Effector memory CD4-positive, alpha-beta T cell (primary cell): Measurements from ENCODE around the gene INO80E.
A peak's percentile ranks its signal among the peaks of the same experiment; 100 is the strongest.

Source experiments
- DNase-seq, 3 donors: peaks; one replicate each; pipeline ENCODE4 v3.0.0-alpha.2; 2020
- H3K27ac ChIP-seq: 2 replicates; pipeline ENCODE4 v1.7.0; 2013; ENCODE audit warnings: mild to moderate bottlenecking, low read length, moderate library complexity; ENCODE audit not compliant: insufficient read depth, poor library complexity, severe bottlenecking
- H3K27me3 ChIP-seq: replicated peaks from 2 replicates; pipeline ENCODE4 v1.7.0; 2013; ENCODE audit warnings: mild to moderate bottlenecking, low read length; ENCODE audit not compliant: insufficient read depth, control insufficient read depth, poor library complexity, severe bottlenecking
- H3K36me3 ChIP-seq: 2 replicates; pipeline ENCODE4 v1.7.0; 2013; ENCODE audit warnings: mild to moderate bottlenecking, low read length, moderate library complexity; ENCODE audit not compliant: control insufficient read depth, insufficient read depth
- H3K4me1 ChIP-seq: 2 replicates; pipeline ENCODE4 v1.7.0; 2013; ENCODE audit warnings: low read length, mild to moderate bottlenecking; ENCODE audit not compliant: control insufficient read depth, insufficient read depth, poor library complexity, severe bottlenecking
- H3K4me3 ChIP-seq: 2 replicates; pipeline ENCODE4 v1.7.0; 2013; ENCODE audit warnings: low read length, low read depth, mild to moderate bottlenecking; ENCODE audit not compliant: insufficient read depth, poor library complexity, severe bottlenecking
- H3K9me3 ChIP-seq: 2 replicates; pipeline ENCODE4 v1.7.0; 2013; ENCODE audit warnings: mild to moderate bottlenecking, low read length, moderate library complexity; ENCODE audit not compliant: control insufficient read depth

Gene INO80E

GRCh38 chr16:29993191-29993902, 2.7 kb upstream of the INO80E start:
- H3K27me3 ChIP-seq, result no peaks in the 10 kb centered on the region
- H3K36me3 ChIP-seq, result peaks cover 47% of the 10 kb centered on the region
- no peak for DNase-seq
- no peak overlapping the region for H3K4me3 ChIP-seq
- no peak overlapping the region for H3K27ac ChIP-seq
- no peaks in the 10 kb centered on the region for H3K9me3 ChIP-seq
- H3K4me1 ChIP-seq, result peaks cover 17% of the 10 kb centered on the region

- Histone ChIP-seq H3K36me3 (peaks cover 42% of the 10 kb centered on the region), H3K27me3 (no peaks in the 10 kb centered on the region), H3K4me1 (peaks cover 17% of the 10 kb centered on the region), H3K4me3 (peak overlapping the region; percentile 96), H3K27ac (peak overlapping the region; percentile 99), H3K9me3 (no peaks in the 10 kb centered on the region)
- DNase-seq, result no peak
Measured at GRCh38 chr16:29993903-29994599, 2.0 kb upstream of the INO80E start.

DNA sequence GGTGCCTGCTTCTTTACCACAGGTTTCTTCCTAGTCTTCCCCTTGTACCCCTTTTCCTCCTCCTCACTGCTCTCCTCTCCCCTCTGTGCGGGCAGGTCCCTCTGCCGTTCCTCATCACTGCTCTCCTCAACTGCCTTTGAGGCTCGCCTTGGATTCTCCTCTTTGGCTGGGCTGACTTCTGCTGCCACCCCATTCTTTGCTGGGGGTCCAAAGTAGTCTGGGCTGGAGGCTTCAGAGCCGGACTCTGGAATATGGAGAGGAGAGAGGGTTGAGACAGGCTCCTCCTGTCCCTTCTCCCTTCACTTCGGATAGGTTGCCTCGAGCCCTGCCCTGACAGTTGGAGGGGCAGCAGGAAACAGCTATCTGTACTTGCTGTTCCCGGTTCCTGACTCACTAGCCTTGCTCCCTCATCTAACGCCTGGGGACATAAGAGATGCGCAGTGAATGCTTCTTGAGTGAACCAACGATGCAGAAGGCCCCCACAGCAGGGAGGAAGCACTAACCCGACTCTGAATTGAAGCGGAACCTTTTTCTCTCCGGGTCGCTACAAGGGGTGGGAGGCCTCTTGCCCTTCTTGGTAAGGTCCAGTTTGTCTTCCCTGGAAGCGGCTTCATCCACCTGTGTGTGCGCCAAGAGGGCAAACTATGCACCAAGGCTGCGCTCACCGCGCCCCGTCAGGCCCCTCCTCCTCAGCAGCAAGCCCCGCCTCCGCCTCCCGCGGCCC, 1.3 kb upstream of the INO80E start:
- peak in 1 of 3 donors; percentile 53 for DNase-seq
- Histone ChIP-seq H3K27ac (peak overlapping the region; percentile 99), H3K27me3 (no peaks in the 10 kb centered on the region), H3K4me1 (peaks cover 17% of the 10 kb centered on the region), H3K9me3 (no peaks in the 10 kb centered on the region), H3K4me3 (peak overlapping the region; percentile 96), H3K36me3 (peaks cover 38% of the 10 kb centered on the region)

GRCh38 chr16:29995324-29995910, 624 bp upstream of the INO80E start, which contains the start of gene HIRIP3:
TSS of gene HIRIP3 (minus strand) at chr16:29995617. CDS start at chr16:29995605, 12 bp downstream.
- Histone ChIP-seq H3K4me1 (peaks cover 17% of the 10 kb centered on the region), H3K27me3 (no peaks in the 10 kb centered on the region), H3K36me3 (peaks cover 40% of the 10 kb centered on the region), H3K27ac (peak within 1 kb of the TSS; percentile 99), H3K9me3 (no peaks in the 10 kb centered on the region), H3K4me3 (peak within 1 kb of the TSS; percentile 96)
- peak; percentile 74 to 84 (median 78) for DNase-seq

DNA sequence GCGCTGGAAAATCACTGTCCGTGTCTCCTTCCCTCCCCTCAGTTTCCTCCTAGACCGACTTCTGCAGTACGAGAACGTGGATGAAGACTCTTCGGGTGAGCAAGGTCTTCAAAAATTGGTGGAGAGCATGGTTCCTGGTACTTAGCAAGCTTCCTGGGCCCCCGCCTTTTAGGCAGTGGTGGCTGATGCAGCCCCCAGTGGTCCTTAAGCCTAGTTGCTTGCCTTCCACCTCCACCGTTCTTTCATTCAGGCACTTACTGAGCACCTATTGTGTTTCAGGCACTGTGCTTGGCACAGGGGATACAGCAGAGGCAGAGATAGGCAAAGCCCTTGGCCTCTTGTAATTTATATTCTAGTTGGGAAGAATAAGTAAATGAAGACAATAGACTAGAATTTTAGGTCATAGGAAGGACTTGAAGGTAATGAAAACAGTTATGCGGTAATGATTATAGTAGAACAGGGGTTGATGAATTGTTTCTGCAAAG, 767 bp downstream of the INO80E start:
- Histone ChIP-seq H3K27me3 (no peaks in the 10 kb centered on the region), H3K4me1 (peaks cover 17% of the 10 kb centered on the region), H3K27ac (peak overlapping the region; percentile 99), H3K9me3 (no peaks in the 10 kb centered on the region), H3K36me3 (peaks cover 32% of the 10 kb centered on the region), H3K4me3 (peak overlapping the region; percentile 96)
- DNase-seq, result no peak

DNA sequence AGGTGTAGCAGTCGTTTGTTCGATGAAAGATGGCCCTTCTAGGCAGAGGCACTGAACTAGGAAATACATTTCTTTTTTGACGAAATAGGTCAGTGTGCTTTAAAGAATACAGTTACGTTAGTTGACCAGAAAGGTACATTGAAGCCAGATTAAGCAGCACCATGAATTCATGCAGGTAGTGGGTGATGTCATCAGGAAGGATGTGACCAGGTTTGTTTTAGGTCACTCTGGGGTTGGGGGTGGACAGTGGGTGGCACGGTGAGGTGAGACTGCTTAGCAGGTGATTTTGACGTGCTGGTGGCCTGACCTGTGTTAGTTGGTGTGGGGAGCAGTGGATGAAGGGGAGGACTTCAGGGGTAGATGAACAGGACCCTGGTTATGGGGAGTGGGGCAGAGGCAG, 3.6 kb downstream of the INO80E start:
- DNase-seq, result no peak
- Histone ChIP-seq H3K4me1 (peaks cover 14% of the 10 kb centered on the region), H3K36me3 (peaks cover 16% of the 10 kb centered on the region), H3K27ac (no peak overlapping the region), H3K4me3 (no peak overlapping the region), H3K9me3 (no peaks in the 10 kb centered on the region), H3K27me3 (no peaks in the 10 kb centered on the region)

GRCh38 chr16:30000735-30001631, 4.9 kb downstream of the INO80E start:
- no peak for DNase-seq
- Histone ChIP-seq H3K4me1 (peaks cover 8% of the 10 kb centered on the region), H3K4me3 (no peak overlapping the region), H3K9me3 (no peaks in the 10 kb centered on the region), H3K36me3 (peaks cover 12% of the 10 kb centered on the region), H3K27ac (no peak overlapping the region), H3K27me3 (no peaks in the 10 kb centered on the region)

DNA sequence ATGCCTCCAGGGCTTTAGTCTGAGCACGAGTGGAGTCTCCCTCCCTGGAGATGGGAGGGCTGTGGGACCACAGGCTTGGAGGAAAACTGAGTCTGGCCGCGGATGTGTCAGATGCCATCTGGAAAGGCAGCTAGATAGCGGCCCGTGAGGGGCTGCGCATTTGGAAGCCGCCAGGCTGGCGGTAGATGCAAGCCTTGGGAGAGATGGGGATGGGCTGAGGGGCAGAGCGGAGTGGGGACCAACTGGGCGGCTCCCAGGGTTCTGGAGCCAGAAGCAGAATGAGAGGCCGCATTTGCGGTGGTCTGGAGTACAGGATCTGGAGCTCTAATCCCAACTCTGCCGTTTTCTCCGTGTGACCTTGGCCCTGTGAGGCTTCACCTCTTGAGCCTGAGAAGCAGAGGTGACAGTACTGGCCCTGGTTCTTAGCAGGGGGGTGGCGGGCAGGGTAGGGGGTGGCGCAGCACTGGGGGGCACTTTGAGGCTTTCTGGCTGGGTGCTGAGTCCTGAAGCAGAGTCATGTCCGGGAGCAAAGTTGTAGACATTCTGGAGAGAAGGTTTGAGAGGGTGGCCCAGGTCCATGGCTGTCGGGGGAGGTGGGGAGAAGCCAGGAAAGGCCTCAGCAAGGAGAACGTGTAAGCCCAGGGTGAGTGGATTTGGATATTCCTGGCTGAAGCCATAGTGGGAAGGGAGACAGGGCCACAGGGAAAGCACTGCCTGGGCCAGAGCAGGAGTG, 6.7 kb downstream of the INO80E start:
- Histone ChIP-seq H3K27ac (no peak overlapping the region), H3K4me3 (no peak overlapping the region), H3K4me1 (no peaks in the 10 kb centered on the region), H3K36me3 (peaks cover 12% of the 10 kb centered on the region), H3K9me3 (no peaks in the 10 kb centered on the region), H3K27me3 (no peaks in the 10 kb centered on the region)
- DNase-seq, result no peak
